Measurements from ENCODE around the gene CTU1. TPM values are rescaled to one million over a fixed set of nuclear protein-coding genes. Genes with fewer than 3 reads are reported as not detected.

The CTU1 gene
- total and polyA plus RNA-seq, 2 of the 4 experiments (the other 2 are of a cell fraction): 2.0 to 3.3 TPM

- H3K14ac ChIP-seq (replicated peaks; ENCODE audit: low read depth, low read length): no peak overlapping the region
- H3K79me1 ChIP-seq (ENCODE audit: low read depth in 1 of 2, low read length in 2 of 2): no peaks in the 10 kb centered on the region
- H3K9me1 ChIP-seq (ENCODE audit: insufficient read depth, low read length): no peaks in the 10 kb centered on the region
- H3K23ac ChIP-seq (ENCODE audit: low read depth, low read length): no peak overlapping the region
- H3K27me3 ChIP-seq (ENCODE audit: control insufficient read depth, insufficient read depth, low read length): no peaks in the 10 kb centered on the region
- no peak for TF ChIP-seq MAZ (IDR thresholded peaks at IDR 0.05; ENCODE audit: borderline replicate concordance, low read depth, low read length)
- no peak for TF ChIP-seq MXI1 (IDR thresholded peaks at IDR 0.05; ENCODE audit: borderline replicate concordance, low read depth, low read length)
- TF ChIP-seq RCOR1 (IDR thresholded peaks at IDR 0.05; ENCODE audit: insufficient replicate concordance, low read length): no peak
- no peak for TF ChIP-seq FOS (IDR thresholded peaks at IDR 0.05; ENCODE audit: low read depth, low read length)
- no peak for TF ChIP-seq BHLHE40 (IDR thresholded peaks at IDR 0.05; ENCODE audit: low read depth, low read length)
- no peak for TF ChIP-seq CTCF (conservative IDR thresholded peaks at IDR 0.05; ENCODE audit: low read depth, low read length)
- TF ChIP-seq RFX5 (IDR thresholded peaks at IDR 0.05; ENCODE audit: low read depth, low read length): no peak
- no peak for TF ChIP-seq USF2 (IDR thresholded peaks at IDR 0.05; ENCODE audit: low read depth, low read length)
- TF ChIP-seq POLR2A (IDR thresholded peaks at IDR 0.05; ENCODE audit: low read depth, low read length): no peak
- TF ChIP-seq MAFK (IDR thresholded peaks at IDR 0.05; ENCODE audit: low read depth, low read length): no peak
- TF ChIP-seq CHD1 (IDR thresholded peaks at IDR 0.05; ENCODE audit: low read depth, low read length): no peak
- TF ChIP-seq RAD21 (IDR thresholded peaks at IDR 0.05; ENCODE audit: low read length): no peak
- TF ChIP-seq, protein P1, sequence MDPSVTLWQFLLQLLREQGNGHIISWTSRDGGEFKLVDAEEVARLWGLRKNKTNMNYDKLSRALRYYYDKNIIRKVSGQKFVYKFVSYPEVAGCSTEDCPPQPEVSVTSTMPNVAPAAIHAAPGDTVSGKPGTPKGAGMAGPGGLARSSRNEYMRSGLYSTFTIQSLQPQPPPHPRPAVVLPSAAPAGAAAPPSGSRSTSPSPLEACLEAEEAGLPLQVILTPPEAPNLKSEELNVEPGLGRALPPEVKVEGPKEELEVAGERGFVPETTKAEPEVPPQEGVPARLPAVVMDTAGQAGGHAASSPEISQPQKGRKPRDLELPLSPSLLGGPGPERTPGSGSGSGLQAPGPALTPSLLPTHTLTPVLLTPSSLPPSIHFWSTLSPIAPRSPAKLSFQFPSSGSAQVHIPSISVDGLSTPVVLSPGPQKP (IDR thresholded peaks at IDR 0.05; ENCODE audit: borderline replicate concordance, low read depth, low read length): no peak
- no peak overlapping the region for H3K9ac ChIP-seq (ENCODE audit: low read depth, low read length)
- no peaks in the 10 kb centered on the region for H3K36me3 ChIP-seq (ENCODE audit: control insufficient read depth, insufficient read depth, low read length)
- ATAC-seq (ENCODE audit: low read depth): no peak
- no peak overlapping the region for H3K56ac ChIP-seq (ENCODE audit: extremely low read depth, insufficient read depth, low read length)
- ChIA-PET POLR2A (ENCODE audit: unreplicated experiment) (no interaction called here), CTCF (no interaction called here)
- H3K18ac ChIP-seq (ENCODE audit: low read depth, low read length): no peak overlapping the region
- intact Hi-C loops (cut with micrococcal nuclease): no loop called here
- in situ Hi-C loops (cut with MboI; ENCODE audit: low sequenced_read_pairs): no loop called here
- H2AFZ ChIP-seq (replicated peaks; ENCODE audit: low read length, poor library complexity): no peak overlapping the region
- dilution Hi-C loops (cut with HindIII; ENCODE audit: low sequenced_read_pairs, unreplicated experiment): no loop called here
- H2AK9ac ChIP-seq (replicated peaks; ENCODE audit: low read depth, low read length, poor library complexity): no peak overlapping the region
- H2AK5ac ChIP-seq (ENCODE audit: low read depth, low read length): no peak overlapping the region
- H3K4me1 ChIP-seq (ENCODE audit: control insufficient read depth, insufficient read depth, low read length): no peaks in the 10 kb centered on the region
- DNase-seq: no peak
- H2BK5ac ChIP-seq (ENCODE audit: low read depth, low read length, poor library complexity, severe bottlenecking): no peak overlapping the region
- H2BK20ac ChIP-seq (ENCODE audit: low read depth, low read length): no peak overlapping the region
- H2BK15ac ChIP-seq (ENCODE audit: low read depth, low read length): no peak overlapping the region
- WGBS, 2 experiments (ENCODE audit: extremely low coverage in 2 of 2, insufficient read length in 1 of 2): no CpG with 5 or more reads among the region's 5 CpGs
- no peak overlapping the region for H4K5ac ChIP-seq (ENCODE audit: low read depth, low read length)
- no peak overlapping the region for H4K91ac ChIP-seq (ENCODE audit: insufficient read depth, low read depth, low read length)
- BruUV-seq (replicated peaks): no TSS peak
- no peak overlapping the region for H2BK120ac ChIP-seq (ENCODE audit: low read depth, low read length)
- no peaks in the 10 kb centered on the region for H4K20me1 ChIP-seq (ENCODE audit: insufficient read depth, low read length)
- no peak overlapping the region for H3K4me2 ChIP-seq (ENCODE audit: low read depth, low read length)
- H3K27ac ChIP-seq (ENCODE audit: insufficient read depth, low read length): no peak overlapping the region
- H3K4ac ChIP-seq (ENCODE audit: low read depth, low read length): no peak overlapping the region
- H3K9me3 ChIP-seq (ENCODE audit: control insufficient read depth, insufficient read depth, low read length): no peaks in the 10 kb centered on the region; the same call in 1 of the 2 replicates
- no peak overlapping the region for H3K4me3 ChIP-seq (ENCODE audit: insufficient read depth, low read depth, low read length)
- H4K8ac ChIP-seq (ENCODE audit: low read depth in 2 of 2, low read length in 2 of 2): no peak overlapping the region
These were observed 37.7 kb downstream of the CTU1 start for GRCh38 chr19:51070334-51071094.

Measured in IMR-90 (cell line).